D341Med (cell line): ENCODE measurements around the gene OTUD6A.

Source experiments
- DNase-seq: peaks from one replicate; pipeline ENCODE4 v3.0.0; 2012; ENCODE audit warnings: low spot score

The OTUD6A gene

GRCh38 chrX:70062076-70062475 lies at the start of gene OTUD6A:
TSS of gene OTUD6A (plus strand) at chrX:70062457. CDS start at chrX:70062525, 68 bp downstream.
- no peak for DNase-seq

- DNase-seq, result no peak
Observed at GRCh38 chrX:70012756-70013155, 49.5 kb upstream of the OTUD6A start.

- no peak for DNase-seq
Observed at GRCh38 chrX:70013466-70014381, 48.5 kb upstream of the OTUD6A start.

- no peak for DNase-seq
Observed at GRCh38 chrX:70016513-70016912, 45.7 kb upstream of the OTUD6A start.

- no peak for DNase-seq
Observed at GRCh38 chrX:70022616-70023015, 39.6 kb upstream of the OTUD6A start.

GRCh38 chrX:70025464-70025863 lies 36.8 kb upstream of the OTUD6A start:
- DNase-seq, result no peak

GRCh38 chrX:70026112-70026850 lies 36.0 kb upstream of the OTUD6A start:
- DNase-seq, result no peak

GRCh38 chrX:70026851-70027200 lies 35.4 kb upstream of the OTUD6A start:
- DNase-seq, result no peak

- DNase-seq, result no peak
Observed at GRCh38 chrX:70029863-70030262, 32.4 kb upstream of the OTUD6A start.

- peak; percentile 69 for DNase-seq
Observed at GRCh38 chrX:70030301-70030767, 31.9 kb upstream of the OTUD6A start.

- DNase-seq, result no peak
Observed at GRCh38 chrX:70032792-70033191, 29.5 kb upstream of the OTUD6A start.

GRCh38 chrX:70033348-70034051 lies 28.8 kb upstream of the OTUD6A start:
- DNase-seq, result peak; percentile 52

GRCh38 chrX:70034646-70035045 lies 27.6 kb upstream of the OTUD6A start:
- no peak for DNase-seq

- DNase-seq, result no peak
Observed at GRCh38 chrX:70038515-70038914, 23.7 kb upstream of the OTUD6A start.

GRCh38 chrX:70038951-70039350 lies 23.3 kb upstream of the OTUD6A start:
- DNase-seq, result no peak

- DNase-seq, result no peak
Observed at GRCh38 chrX:70039758-70040157, 22.5 kb upstream of the OTUD6A start.

GRCh38 chrX:70041993-70042392 lies 20.3 kb upstream of the OTUD6A start:
- no peak for DNase-seq

- no peak for DNase-seq
Observed at GRCh38 chrX:70042399-70043371, 19.6 kb upstream of the OTUD6A start.

GRCh38 chrX:70043685-70044084 lies 18.6 kb upstream of the OTUD6A start:
- DNase-seq, result no peak

GRCh38 chrX:70044541-70045245 lies 17.6 kb upstream of the OTUD6A start:
- DNase-seq, result no peak

GRCh38 chrX:70046978-70047377 lies 15.3 kb upstream of the OTUD6A start:
- no peak for DNase-seq
